HUES64 (cell line): ENCODE measurements around the gene TXK.
A peak's percentile ranks its signal among the peaks of the same experiment; 100 is the strongest.

Experiments
- H3K27ac ChIP-seq: 2 replicates; pipeline ENCODE4 v1.7.0; 2013; ENCODE audit warnings: low read depth, low read length, inconsistent platforms
- H3K27me3 ChIP-seq: 2 replicates; pipeline ENCODE4 v1.6.1; 2013; ENCODE audit warnings: mild to moderate bottlenecking, low read length; ENCODE audit not compliant: insufficient read depth
- H3K36me3 ChIP-seq: 2 replicates; pipeline ENCODE4 v1.6.1; 2013; ENCODE audit warnings: mild to moderate bottlenecking, low read length; ENCODE audit not compliant: insufficient read depth
- H3K4me1 ChIP-seq: 2 replicates; pipeline ENCODE4 v1.6.1; 2013; ENCODE audit warnings: mild to moderate bottlenecking, low read length, moderate library complexity; ENCODE audit not compliant: insufficient read depth
- H3K4me3 ChIP-seq: 2 replicates; pipeline ENCODE4 v1.5.1; 2013; ENCODE audit warnings: mild to moderate bottlenecking, low read length, moderate library complexity
- H3K9ac ChIP-seq: 2 replicates; pipeline ENCODE4 v1.6.1; 2013; ENCODE audit warnings: mild to moderate bottlenecking, low read depth, low read length
- H3K9me3 ChIP-seq: 2 replicates; pipeline ENCODE4 v1.6.1; 2013; ENCODE audit warnings: low read depth, low read length; ENCODE audit not compliant: insufficient read depth
- whole genome bisulfite sequencing: fragments of 150-250, 120-280 bp; methylation state at CpG from one replicate; pipeline ENCODE4 v1.1.7; 2013; ENCODE audit warnings: missing lambda C conversion rate; 5-methylcytosine and 5-hydroxymethylcytosine counted together

TXK gene

GRCh38 chr4:48137846-48138245, 3.8 kb upstream of the TXK start:
- H3K9me3 ChIP-seq = no peaks in the 10 kb centered on the region
- H3K4me1 ChIP-seq = no peaks in the 10 kb centered on the region
- H3K36me3 ChIP-seq = peaks cover 9% of the 10 kb centered on the region; the same call in 1 of the 2 replicates
- H3K4me3 ChIP-seq = no peak overlapping the region
- H3K27ac ChIP-seq = no peak overlapping the region
- no peaks in the 10 kb centered on the region for H3K27me3 ChIP-seq
- no peak overlapping the region for H3K9ac ChIP-seq

GRCh38 chr4:48133669-48134068, 381 bp downstream of the TXK start:
- no peak overlapping the region for H3K4me3 ChIP-seq
- peaks cover 4% of the 10 kb centered on the region; the same call in 1 of the 2 replicates for H3K4me1 ChIP-seq
- H3K9ac ChIP-seq = no peak overlapping the region
- peaks cover 8% of the 10 kb centered on the region; the same call in 1 of the 2 replicates for H3K36me3 ChIP-seq
- H3K27me3 ChIP-seq = no peaks in the 10 kb centered on the region
- H3K27ac ChIP-seq = no peak overlapping the region
- H3K9me3 ChIP-seq = no peaks in the 10 kb centered on the region

- no peaks in the 10 kb centered on the region for H3K27me3 ChIP-seq
- WGBS = 94% methylated on average over 2 of the region's 4 CpGs
Measured at GRCh38 chr4:48131736-48132135, 2.3 kb downstream of the TXK start.

GRCh38 chr4:48130100-48130499, 4.0 kb downstream of the TXK start:
- H3K4me3 ChIP-seq = no peak overlapping the region
- peaks cover 21% of the 10 kb centered on the region for H3K4me1 ChIP-seq
- H3K27me3 ChIP-seq = no peaks in the 10 kb centered on the region
- H3K27ac ChIP-seq = no peak overlapping the region
- H3K36me3 ChIP-seq = no peaks in the 10 kb centered on the region
- no peak overlapping the region for H3K9ac ChIP-seq
- 86% methylated on average over 7 of the region's 7 CpGs for WGBS
- no peaks in the 10 kb centered on the region for H3K9me3 ChIP-seq

More at GRCh38 chr4:48131736-48132135, 2.3 kb downstream of the TXK start:
- Histone ChIP-seq H3K36me3 (no peaks in the 10 kb centered on the region; the same call in 1 of the 2 replicates), H3K9me3 (no peaks in the 10 kb centered on the region), H3K4me3 (no peak overlapping the region), H3K27ac (no peak overlapping the region), H3K9ac (no peak overlapping the region), H3K4me1 (peaks cover 19% of the 10 kb centered on the region)

- 95% methylated on average over 9 of the region's 9 CpGs for WGBS
- no peaks in the 10 kb centered on the region for H3K9me3 ChIP-seq
- H3K36me3 ChIP-seq = no peaks in the 10 kb centered on the region
- no peak overlapping the region for H3K27ac ChIP-seq
- peaks cover 21% of the 10 kb centered on the region for H3K4me1 ChIP-seq
- H3K27me3 ChIP-seq = no peaks in the 10 kb centered on the region
- H3K9ac ChIP-seq = no peak overlapping the region
- no peak overlapping the region for H3K4me3 ChIP-seq
Measured at GRCh38 chr4:48129307-48130014, 4.6 kb downstream of the TXK start.

GRCh38 chr4:48127682-48128404, 6.2 kb downstream of the TXK start:
- Histone ChIP-seq H3K4me1 (peaks cover 21% of the 10 kb centered on the region), H3K36me3 (no peaks in the 10 kb centered on the region), H3K9me3 (no peaks in the 10 kb centered on the region), H3K27me3 (no peaks in the 10 kb centered on the region), H3K27ac (peak overlapping the region; percentile 83), H3K4me3 (peak overlapping the region; percentile 30), H3K9ac (peak overlapping the region; percentile 49)
- WGBS = 39% methylated on average over 13 of the region's 13 CpGs

- H3K9me3 ChIP-seq = no peaks in the 10 kb centered on the region
- H3K4me1 ChIP-seq = peaks cover 21% of the 10 kb centered on the region
- peak overlapping the region; percentile 49 for H3K9ac ChIP-seq
- no peaks in the 10 kb centered on the region for H3K36me3 ChIP-seq
- no peaks in the 10 kb centered on the region for H3K27me3 ChIP-seq
- WGBS = 23% methylated on average over 3 of the region's 3 CpGs
- H3K4me3 ChIP-seq = peak overlapping the region; percentile 30
- peak overlapping the region; percentile 83 for H3K27ac ChIP-seq
Measured at GRCh38 chr4:48127231-48127630, 6.8 kb downstream of the TXK start.

GRCh38 chr4:48126621-48127020, 7.4 kb downstream of the TXK start:
- H3K9me3 ChIP-seq = no peaks in the 10 kb centered on the region
- peaks cover 21% of the 10 kb centered on the region for H3K4me1 ChIP-seq

GRCh38 chr4:48124870-48125269, 9.2 kb downstream of the TXK start:
- H3K4me1 ChIP-seq = peaks cover 17% of the 10 kb centered on the region
- H3K27ac ChIP-seq = no peak overlapping the region
- no peak overlapping the region for H3K9ac ChIP-seq
- 97% methylated on average over 2 of the region's 2 CpGs for WGBS
- no peak overlapping the region for H3K4me3 ChIP-seq
- no peaks in the 10 kb centered on the region for H3K27me3 ChIP-seq
- no peaks in the 10 kb centered on the region for H3K36me3 ChIP-seq
- no peaks in the 10 kb centered on the region for H3K9me3 ChIP-seq

More at GRCh38 chr4:48126621-48127020, 7.4 kb downstream of the TXK start:
- WGBS = 100% methylated on average over 1 of the region's 1 CpG
- no peaks in the 10 kb centered on the region for H3K27me3 ChIP-seq
- peak overlapping the region; percentile 83 for H3K27ac ChIP-seq
- H3K9ac ChIP-seq = no peak overlapping the region
- H3K4me3 ChIP-seq = no peak overlapping the region
- H3K36me3 ChIP-seq = no peaks in the 10 kb centered on the region

- no peak overlapping the region for H3K4me3 ChIP-seq
- H3K27me3 ChIP-seq = no peaks in the 10 kb centered on the region
- H3K9ac ChIP-seq = no peak overlapping the region
- WGBS = 96% methylated on average over 1 of the region's 1 CpG
- H3K36me3 ChIP-seq = no peaks in the 10 kb centered on the region
- H3K27ac ChIP-seq = no peak overlapping the region
- peaks cover 12% of the 10 kb centered on the region for H3K4me1 ChIP-seq
- H3K9me3 ChIP-seq = no peaks in the 10 kb centered on the region
Measured at GRCh38 chr4:48122756-48123155, 11.3 kb downstream of the TXK start.

- Histone ChIP-seq H3K9ac (no peak overlapping the region), H3K36me3 (no peaks in the 10 kb centered on the region), H3K27me3 (no peaks in the 10 kb centered on the region), H3K9me3 (no peaks in the 10 kb centered on the region), H3K4me3 (no peak overlapping the region), H3K27ac (no peak overlapping the region), H3K4me1 (no peaks in the 10 kb centered on the region; the same call in 1 of the 2 replicates)
- 90% methylated on average over 1 of the region's 2 CpGs for WGBS
Measured at GRCh38 chr4:48121180-48121579, 12.9 kb downstream of the TXK start.
